Measurements from ENCODE around the gene OTOL1.

OTOL1 gene

GRCh38 chr3:161523916-161524315 is 27.3 kb downstream of the OTOL1 start:
- no peak overlapping the region for H3K4me3 ChIP-seq (ENCODE audit: low read length)

GRCh38 chr3:161531930-161532329 is 35.3 kb downstream of the OTOL1 start:
- no peak for DNase-seq (ENCODE audit: low read depth, low spot score)
- no peak overlapping the region for H3K4me3 ChIP-seq (ENCODE audit: low read length)

More at GRCh38 chr3:161523916-161524315, 27.3 kb downstream of the OTOL1 start:
- DNase-seq (ENCODE audit: low read depth, low spot score) = no peak

- H3K4me3 ChIP-seq (ENCODE audit: low read length) = no peak overlapping the region
- no peak for DNase-seq (ENCODE audit: low read depth, low spot score)
Observed at GRCh38 chr3:161540594-161540993, 44.0 kb downstream of the OTOL1 start.

- H3K4me3 ChIP-seq (ENCODE audit: low read length) = no peak overlapping the region
- DNase-seq (ENCODE audit: low read depth, low spot score) = no peak
Observed at GRCh38 chr3:161545824-161546223, 49.2 kb downstream of the OTOL1 start.

- no peak for DNase-seq (ENCODE audit: low read depth, low spot score)
- no peak overlapping the region for H3K4me3 ChIP-seq (ENCODE audit: low read length)
Observed at GRCh38 chr3:161548301-161548700, 51.7 kb downstream of the OTOL1 start.

GRCh38 chr3:161549261-161549660 is 52.7 kb downstream of the OTOL1 start:
- no peak overlapping the region for H3K4me3 ChIP-seq (ENCODE audit: low read length)
- DNase-seq (ENCODE audit: low read depth, low spot score) = no peak

- no peak overlapping the region for H3K4me3 ChIP-seq (ENCODE audit: low read length)
- no peak for DNase-seq (ENCODE audit: low read depth, low spot score)
Observed at GRCh38 chr3:161550491-161551195, 54.0 kb downstream of the OTOL1 start.

- no peak overlapping the region for H3K4me3 ChIP-seq (ENCODE audit: low read length)
- no peak for DNase-seq (ENCODE audit: low read depth, low spot score)
Observed at GRCh38 chr3:161551697-161552096, 55.1 kb downstream of the OTOL1 start.

- DNase-seq (ENCODE audit: low read depth, low spot score) = no peak
- no peak overlapping the region for H3K4me3 ChIP-seq (ENCODE audit: low read length)
Observed at GRCh38 chr3:161552984-161553560, 56.5 kb downstream of the OTOL1 start.
